ENCODE measurements around the gene CDH13. TPM values are rescaled to one million over a fixed set of nuclear protein-coding genes. Genes with fewer than 3 reads are reported as not detected.
A peak's percentile ranks its signal among the peaks of the same experiment; 100 is the strongest.

CDH13 gene
- total and polyA plus RNA-seq, 7 donors = 6.1 to 30.7 (median 22.8) TPM

DNA sequence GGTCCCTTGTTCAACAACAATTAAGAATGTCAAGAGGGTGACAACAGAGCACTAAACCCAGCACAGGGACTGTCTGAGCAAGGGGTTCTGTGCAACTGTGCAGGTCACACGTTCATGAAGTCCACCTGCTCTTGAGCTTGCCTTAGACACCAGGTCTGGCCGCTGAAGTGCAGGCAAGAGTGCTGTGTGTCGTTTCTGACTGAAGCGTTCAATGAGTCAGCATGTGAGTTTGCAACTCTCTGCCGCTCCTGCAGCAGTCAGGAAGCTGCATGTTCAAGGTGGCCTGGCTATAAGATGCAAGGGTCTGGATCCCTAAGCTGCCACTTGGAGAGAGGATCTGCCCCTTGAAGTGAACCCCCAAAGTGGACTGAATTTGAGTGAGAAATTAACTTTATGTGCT is 848.3 kb downstream of the CDH13 start:
- no peak for ATAC-seq
- Histone ChIP-seq H3K36me3 (ENCODE audit: insufficient read depth in 1 of 2, low read depth in 1 of 2) (no peaks in the 10 kb centered on the region), H3K27ac (no peak overlapping the region), H3K27me3 (ENCODE audit: insufficient read depth in 3 of 3, low read length in 2 of 3) (no peaks in the 10 kb centered on the region), H3K4me3 (no peak overlapping the region), H3K9me3 (no peaks in the 10 kb centered on the region), H3K4me1 (peaks cover 23% of the 10 kb centered on the region)
- WGBS, 3 donors = 78 to 92% (median 88%) methylated on average over 5 of the region's 5 CpGs
- intact Hi-C loops (cut with DNase I) = no loop called here
- TF ChIP-seq, protein P1, sequence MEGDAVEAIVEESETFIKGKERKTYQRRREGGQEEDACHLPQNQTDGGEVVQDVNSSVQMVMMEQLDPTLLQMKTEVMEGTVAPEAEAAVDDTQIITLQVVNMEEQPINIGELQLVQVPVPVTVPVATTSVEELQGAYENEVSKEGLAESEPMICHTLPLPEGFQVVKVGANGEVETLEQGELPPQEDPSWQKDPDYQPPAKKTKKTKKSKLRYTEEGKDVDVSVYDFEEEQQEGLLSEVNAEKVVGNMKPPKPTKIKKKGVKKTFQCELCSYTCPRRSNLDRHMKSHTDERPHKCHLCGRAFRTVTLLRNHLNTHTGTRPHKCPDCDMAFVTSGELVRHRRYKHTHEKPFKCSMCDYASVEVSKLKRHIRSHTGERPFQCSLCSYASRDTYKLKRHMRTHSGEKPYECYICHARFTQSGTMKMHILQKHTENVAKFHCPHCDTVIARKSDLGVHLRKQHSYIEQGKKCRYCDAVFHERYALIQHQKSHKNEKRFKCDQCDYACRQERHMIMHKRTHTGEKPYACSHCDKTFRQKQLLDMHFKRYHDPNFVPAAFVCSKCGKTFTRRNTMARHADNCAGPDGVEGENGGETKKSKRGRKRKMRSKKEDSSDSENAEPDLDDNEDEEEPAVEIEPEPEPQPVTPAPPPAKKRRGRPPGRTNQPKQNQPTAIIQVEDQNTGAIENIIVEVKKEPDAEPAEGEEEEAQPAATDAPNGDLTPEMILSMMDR (IDR thresholded peaks at IDR 0.05) = no peak
- DNase-seq = no peak

DNA sequence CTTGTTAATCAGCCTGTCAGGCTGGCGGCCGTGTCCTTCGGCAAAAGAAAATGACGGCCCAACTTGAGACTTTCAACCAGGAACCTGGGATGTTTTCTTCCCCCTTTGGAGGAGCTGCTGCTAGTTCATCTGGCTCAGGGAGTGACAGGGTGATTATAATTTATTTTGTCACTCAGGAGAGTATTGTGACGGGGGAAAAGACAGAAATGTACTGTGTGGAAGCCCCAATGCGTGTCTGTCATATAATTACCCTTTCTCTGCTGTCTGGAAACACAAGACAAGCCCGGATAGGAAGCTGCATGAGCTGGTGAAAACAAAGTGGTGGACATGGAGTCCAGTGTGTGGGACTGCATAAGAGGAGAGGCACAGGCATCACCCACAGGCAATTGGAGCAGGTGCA is 854.8 kb downstream of the CDH13 start:
- Histone ChIP-seq H3K9me3 (no peaks in the 10 kb centered on the region), H3K36me3 (ENCODE audit: insufficient read depth in 1 of 2, low read depth in 1 of 2) (no peaks in the 10 kb centered on the region), H3K27me3 (ENCODE audit: insufficient read depth in 3 of 3, low read length in 2 of 3) (no peaks in the 10 kb centered on the region), H3K4me1 (peaks cover 4% of the 10 kb centered on the region), H3K27ac (no peak overlapping the region), H3K4me3 (no peak overlapping the region)
- ATAC-seq = no peak
- intact Hi-C loops (cut with DNase I) = no loop called here
- DNase-seq = no peak
- 83 to 90% (median 87%) methylated on average over 7 of the region's 7 CpGs for WGBS, 3 donors
- TF ChIP-seq, protein P1 (IDR thresholded peaks at IDR 0.05) = no peak

DNA sequence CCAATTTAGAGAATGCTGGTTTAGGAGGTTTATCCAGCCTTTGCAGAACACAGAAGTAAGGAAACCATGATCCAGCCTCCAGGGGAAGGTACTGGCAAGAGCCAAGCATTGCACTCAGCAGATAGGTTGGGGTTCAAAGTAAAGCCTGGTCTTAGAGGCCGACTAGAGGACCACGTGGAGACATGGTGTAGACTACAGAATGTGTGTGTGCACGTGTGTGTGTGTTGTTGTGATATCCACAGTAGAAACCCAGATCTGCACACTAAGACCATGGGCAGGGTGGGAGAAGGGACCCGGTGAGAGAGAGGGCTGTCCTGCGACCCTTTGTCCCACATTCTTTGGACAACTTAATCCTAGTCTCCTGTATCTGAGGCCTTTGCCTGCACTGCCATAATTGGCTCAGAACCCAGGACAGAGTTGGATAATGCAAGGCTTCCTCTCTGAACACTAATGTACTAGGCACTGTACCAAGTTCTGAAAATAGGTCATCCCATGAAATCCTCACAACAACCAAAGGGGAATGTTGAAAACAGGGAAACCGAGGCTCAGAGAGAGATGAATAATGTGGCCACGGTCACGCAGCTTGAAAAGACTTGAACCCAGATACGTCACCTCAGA is 855.9 kb downstream of the CDH13 start:
- ATAC-seq = peak in 1 of 4 donors; percentile 68
- Histone ChIP-seq H3K27me3 (ENCODE audit: insufficient read depth in 3 of 3, low read length in 2 of 3) (no peaks in the 10 kb centered on the region), H3K4me1 (peaks cover 4% of the 10 kb centered on the region), H3K27ac (no peak overlapping the region), H3K36me3 (ENCODE audit: insufficient read depth in 1 of 2, low read depth in 1 of 2) (no peaks in the 10 kb centered on the region), H3K9me3 (no peaks in the 10 kb centered on the region), H3K4me3 (no peak overlapping the region)
- DNase-seq = no peak
- TF ChIP-seq, protein P1 (IDR thresholded peaks at IDR 0.05) = no peak
- 69 to 72% (median 71%) methylated on average over 9 of the region's 9 CpGs for WGBS, 3 donors
- intact Hi-C loops (cut with DNase I) = no loop called here

DNA sequence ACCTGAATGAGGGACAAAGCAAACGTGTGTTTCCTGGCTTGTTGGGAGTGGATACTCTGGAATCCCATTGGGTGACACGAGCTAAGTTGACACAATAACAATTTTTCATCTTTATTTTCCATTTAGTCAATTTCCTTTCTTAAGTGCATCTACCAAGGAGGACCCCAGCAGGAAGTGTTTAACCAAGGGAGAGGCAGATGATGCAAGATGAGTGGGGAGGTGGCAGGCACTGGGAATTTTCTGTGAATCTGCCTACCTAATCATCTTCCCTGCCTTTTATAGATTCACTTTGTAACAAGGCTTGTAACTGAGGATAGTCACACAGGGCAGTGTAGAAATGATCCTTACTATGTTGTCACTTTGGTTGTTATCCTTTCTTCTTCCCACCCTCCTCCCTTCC is 863.3 kb downstream of the CDH13 start:
- DNase-seq (no peak), ATAC-seq (no peak)
- no peak overlapping the region for H3K4me3 ChIP-seq
- no peak overlapping the region for H3K27ac ChIP-seq
- H3K9me3 ChIP-seq = no peaks in the 10 kb centered on the region
- intact Hi-C loops (cut with DNase I) = no loop called here
- H3K36me3 ChIP-seq (ENCODE audit: insufficient read depth in 1 of 2, low read depth in 1 of 2) = no peaks in the 10 kb centered on the region
- TF ChIP-seq, protein P1 (IDR thresholded peaks at IDR 0.05) = no peak
- WGBS, 3 donors = 66 to 73% (median 73%) methylated on average over 2 of the region's 2 CpGs
- no peaks in the 10 kb centered on the region for H3K27me3 ChIP-seq (ENCODE audit: insufficient read depth in 3 of 3, low read length in 2 of 3)
- H3K4me1 ChIP-seq = no peaks in the 10 kb centered on the region

DNA sequence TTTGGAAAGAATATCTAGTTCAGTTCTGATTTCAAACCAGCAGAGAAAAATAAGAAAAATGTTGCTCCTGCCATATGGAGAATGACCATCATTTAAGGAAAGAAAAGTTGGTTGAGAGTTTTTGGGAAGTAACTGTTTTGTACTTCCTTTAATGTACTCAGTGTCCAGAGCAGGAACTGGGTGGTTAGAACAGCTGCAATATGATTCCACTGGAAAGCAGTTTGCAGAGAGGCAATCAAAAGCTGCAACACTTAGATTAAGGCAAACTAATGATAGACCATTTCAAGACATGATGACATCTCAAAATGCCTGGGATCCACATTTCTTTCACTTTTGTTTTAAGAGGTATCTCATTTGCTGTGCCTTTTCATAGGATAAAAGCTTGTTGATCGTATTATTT is 867.7 kb downstream of the CDH13 start:
- 90 to 99% (median 95%) methylated on average over 1 of the region's 1 CpG for WGBS, 3 donors
- Histone ChIP-seq H3K27ac (no peak overlapping the region), H3K4me3 (no peak overlapping the region), H3K4me1 (no peaks in the 10 kb centered on the region), H3K9me3 (no peaks in the 10 kb centered on the region), H3K36me3 (ENCODE audit: insufficient read depth in 1 of 2, low read depth in 1 of 2) (no peaks in the 10 kb centered on the region), H3K27me3 (ENCODE audit: insufficient read depth in 3 of 3, low read length in 2 of 3) (no peaks in the 10 kb centered on the region)
- intact Hi-C loops (cut with DNase I) = no loop called here
- DNase-seq (no peak), ATAC-seq (no peak)
- TF ChIP-seq, protein P1 (IDR thresholded peaks at IDR 0.05) = no peak

Data from psoas muscle (tissue), 8 donors.